Trophoblast cell (in vitro differentiated cells and primary cell): ENCODE data around the gene KIAA1549. TPM values are rescaled to one million over a fixed set of nuclear protein-coding genes. Genes with fewer than 3 reads are reported as not detected.
"Not testable (repeated sequence)": the region's sequence is repeated elsewhere in the genome, so short reads cannot be mapped to it uniquely, and the experiment has no call there.

ENCODE experiments used
- DNase-seq, 2 donors: peaks; one replicate each; pipeline ENCODE4 v3.0.0-alpha.2; 2016
- H2AFZ ChIP-seq: 2 replicates; pipeline ENCODE4 v1.6.1; 2013; ENCODE audit warnings: low read length, moderate library complexity, mild to moderate bottlenecking; ENCODE audit not compliant: insufficient read depth, poor library complexity
- H2AK5ac ChIP-seq: 2 replicates; pipeline ENCODE4 v1.6.1; 2013; ENCODE audit warnings: mild to moderate bottlenecking, low read length
- H2BK120ac ChIP-seq: 2 replicates; pipeline ENCODE4 v1.6.1; 2013; ENCODE audit warnings: low read length, mild to moderate bottlenecking, moderate library complexity; ENCODE audit not compliant: insufficient read depth, poor library complexity
- H2BK12ac ChIP-seq: 2 replicates; pipeline ENCODE4 v1.6.1; 2013; ENCODE audit warnings: mild to moderate bottlenecking, low read length, moderate library complexity
- H2BK5ac ChIP-seq: 2 replicates; pipeline ENCODE4 v1.6.1; 2013; ENCODE audit warnings: low read length, low read depth, moderate library complexity, mild to moderate bottlenecking; ENCODE audit not compliant: poor library complexity
- H3K14ac ChIP-seq: 2 replicates; pipeline ENCODE4 v1.6.1; 2013; ENCODE audit warnings: mild to moderate bottlenecking, low read length
- H3K18ac ChIP-seq: 2 replicates; pipeline ENCODE4 v1.6.1; 2013; ENCODE audit warnings: mild to moderate bottlenecking, low read length
- H3K23ac ChIP-seq: 2 replicates; pipeline ENCODE4 v1.6.1; 2013; ENCODE audit warnings: low read length
- H3K27ac ChIP-seq: 2 replicates; pipeline ENCODE4 v1.5.1; 2013; ENCODE audit warnings: low read depth, mild to moderate bottlenecking, inconsistent platforms, low read length, moderate library complexity
- H3K27me3 ChIP-seq: 2 replicates; pipeline ENCODE4 v1.6.1; 2013; ENCODE audit warnings: inconsistent platforms, mild to moderate bottlenecking, low read length, moderate library complexity; ENCODE audit not compliant: insufficient read depth
- H3K36me3 ChIP-seq, 2 experiments: 1 replicate in 1 of 2; 2 replicates in 1 of 2; pipeline ENCODE4 v1.6.1; 2013; ENCODE audit warnings: low read length in 2 of 2, mild to moderate bottlenecking in 2 of 2, moderate library complexity in 1 of 2; ENCODE audit not compliant: insufficient read depth in 2 of 2, control insufficient read depth in 1 of 2
- H3K4ac ChIP-seq: 2 replicates; pipeline ENCODE4 v1.6.1; 2013; ENCODE audit warnings: low read depth, mild to moderate bottlenecking, low read length, moderate library complexity
- H3K4me1 ChIP-seq, 2 experiments: 1 replicate in 1 of 2; 2 replicates in 1 of 2; pipeline ENCODE4 v1.6.1; 2013; ENCODE audit warnings: low read length in 2 of 2, mild to moderate bottlenecking in 2 of 2, moderate library complexity in 1 of 2; ENCODE audit not compliant: insufficient read depth in 2 of 2, control insufficient read depth in 1 of 2
- H3K4me2 ChIP-seq: 2 replicates; pipeline ENCODE4 v1.6.1; 2013; ENCODE audit warnings: inconsistent platforms, mild to moderate bottlenecking, low read length, moderate library complexity
- H3K4me3 ChIP-seq: 2 replicates; pipeline ENCODE4 v1.5.1; 2013; ENCODE audit warnings: mild to moderate bottlenecking, low read depth, low read length, inconsistent platforms
- H3K79me1 ChIP-seq: one replicate; pipeline ENCODE4 v1.6.1; 2013; ENCODE audit warnings: low read length
- H3K79me2 ChIP-seq: 2 replicates; pipeline ENCODE4 v1.6.1; 2013; ENCODE audit warnings: low read length, mild to moderate bottlenecking; ENCODE audit not compliant: control insufficient read depth, insufficient read depth, poor library complexity
- H3K9ac ChIP-seq: 2 replicates; pipeline ENCODE4 v1.6.1; 2013; ENCODE audit warnings: mild to moderate bottlenecking, low read length
- H3K9me3 ChIP-seq: 2 replicates; pipeline ENCODE4 v1.6.1; 2013; ENCODE audit warnings: low read depth, mild to moderate bottlenecking, control low read depth, inconsistent platforms, low read length; ENCODE audit not compliant: insufficient read depth
- H4K12ac ChIP-seq: 2 replicates; pipeline ENCODE4 v1.6.1; 2013; ENCODE audit warnings: low read depth, mild to moderate bottlenecking, low read length, moderate library complexity
- H4K8ac ChIP-seq: 2 replicates; pipeline ENCODE4 v1.6.1; 2013; ENCODE audit warnings: low read depth, mild to moderate bottlenecking, low read length, moderate library complexity
- H4K91ac ChIP-seq: one replicate; pipeline ENCODE4 v1.6.1; 2013; ENCODE audit warnings: low read depth, mild to moderate bottlenecking, low read length, moderate library complexity
- WGBS: extraction: QIAGEN DNeasy Blood & Tissue Kit; methylation state at CpG from one replicate; pipeline ENCODE4 v1.1.7; 2013; ENCODE audit warnings: missing lambda C conversion rate; ENCODE audit not compliant: insufficient read length, insufficient coverage; ENCODE audit errors: extremely low coverage; 5-methylcytosine and 5-hydroxymethylcytosine counted together
- polyA plus RNA-seq: library from polyadenylated mRNA; stranded (reverse); fragments of 200-250 nt; gene quantifications from 2 replicates; pipeline ENCODE4 v1.2.3, GENCODE V29; 2013

The KIAA1549 gene
- polyA plus RNA-seq: 19.0 and 19.5 TPM in 2 replicates

DNA sequence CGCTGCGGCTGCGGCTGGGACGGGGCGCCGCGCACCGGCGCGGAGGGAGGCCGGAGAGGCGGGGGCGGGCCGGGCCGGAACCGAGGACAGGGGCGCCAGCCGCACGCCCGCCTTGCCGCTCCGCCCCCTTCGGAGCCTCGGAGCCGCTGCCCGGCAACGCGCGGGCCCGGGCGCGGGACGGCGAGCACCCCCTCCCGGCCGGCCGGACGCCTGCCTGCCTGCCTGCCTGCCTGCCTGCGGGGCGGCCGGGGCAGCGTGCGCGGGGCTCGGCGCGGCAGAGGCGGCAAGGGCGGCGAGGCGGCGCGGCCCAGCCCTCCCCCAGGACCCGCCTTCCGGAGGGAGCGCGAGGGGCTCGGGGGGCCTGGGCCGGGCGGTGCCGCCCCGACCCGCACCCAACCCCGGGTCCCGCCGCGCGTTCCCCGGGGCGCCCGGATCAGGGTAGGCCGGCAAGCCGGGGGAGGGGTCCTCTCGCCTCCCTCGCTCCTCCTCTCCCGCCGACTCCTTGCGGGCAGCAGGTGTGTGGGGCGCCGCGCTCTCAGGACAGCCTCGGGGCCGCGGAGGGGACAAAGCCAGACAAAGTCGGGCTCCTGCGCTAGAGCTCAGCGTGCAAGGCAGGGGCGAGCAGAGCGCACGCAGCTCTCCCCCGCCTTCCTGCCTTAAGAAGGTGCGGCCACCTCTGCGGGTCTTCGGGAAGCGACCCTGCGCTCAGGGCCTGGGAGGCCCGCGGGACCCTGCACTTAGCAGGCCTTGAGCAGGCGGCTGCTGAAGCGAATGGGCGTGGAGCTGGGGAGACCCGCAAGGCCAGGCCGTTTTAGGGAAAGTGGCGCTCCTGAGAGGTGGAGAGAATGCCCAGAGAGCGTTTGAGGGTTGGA is at the start of gene KIAA1549:
KIAA1549 (minus strand) TSS at position 58 of the 872 bp plus-strand sequence. CDS start 120 bp downstream, outside the sequence.
- WGBS: no CpG with 5 or more reads among the region's 105 CpGs

DNA sequence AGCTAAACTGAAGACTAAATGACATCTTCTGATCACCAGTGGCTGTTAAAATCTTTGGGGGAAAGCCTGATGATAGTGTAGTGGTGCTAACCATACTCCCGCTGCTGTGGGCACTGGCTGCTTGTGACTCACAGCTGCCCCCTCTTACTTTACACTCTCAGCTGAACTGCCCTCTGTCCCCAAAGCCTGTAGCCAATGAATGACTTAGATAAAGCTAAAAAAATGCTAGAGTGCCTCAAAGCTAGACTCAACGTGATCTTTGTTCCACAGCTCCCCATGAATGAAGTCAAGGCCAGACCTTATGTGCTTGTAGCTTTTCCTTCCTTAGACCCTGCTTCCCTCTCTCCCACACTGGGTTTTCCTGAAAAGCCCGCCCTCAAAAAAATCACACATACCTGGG is 48.2 kb upstream of the KIAA1549 start:
- no peaks in the 10 kb centered on the region for H3K79me1 ChIP-seq
- DNase-seq: no peak
- H3K9ac ChIP-seq: no peak overlapping the region
- no peak overlapping the region for H2BK120ac ChIP-seq
- H3K4ac ChIP-seq: no peak overlapping the region
- no peak overlapping the region for H3K23ac ChIP-seq
- WGBS: no CpG with 5 or more reads among the region's 3 CpGs
- no peak overlapping the region for H3K4me2 ChIP-seq
- H2AFZ ChIP-seq: no peak overlapping the region
- peaks cover 27 to 30% of the 10 kb centered on the region in 2 experiments for H3K36me3 ChIP-seq
- no peak overlapping the region for H4K8ac ChIP-seq
- no peak overlapping the region for H4K91ac ChIP-seq
- no peak overlapping the region for H4K12ac ChIP-seq
- no peak overlapping the region for H3K18ac ChIP-seq
- H3K14ac ChIP-seq: no peak overlapping the region
- H2BK12ac ChIP-seq: no peak overlapping the region
- H3K27me3 ChIP-seq: no peaks in the 10 kb centered on the region
- H3K4me3 ChIP-seq: no peak overlapping the region
- H3K4me1 ChIP-seq: no peaks in the 10 kb centered on the region
- no peak overlapping the region for H3K27ac ChIP-seq
- H3K9me3 ChIP-seq: no peaks in the 10 kb centered on the region
- H2AK5ac ChIP-seq: no peak overlapping the region
- no peak overlapping the region for H2BK5ac ChIP-seq
- no peaks in the 10 kb centered on the region for H3K79me2 ChIP-seq

More for the DNA sequence above, at the start of gene KIAA1549:
- H3K23ac ChIP-seq: no peak within 1 kb of the TSS
- peak within 1 kb of the TSS; percentile 95 for H3K18ac ChIP-seq
- H2BK5ac ChIP-seq: peak within 1 kb of the TSS; percentile 93
- H3K27ac ChIP-seq: peak within 1 kb of the TSS; percentile 48
- peak within 1 kb of the TSS; percentile 95 for H3K14ac ChIP-seq
- H3K4me3 ChIP-seq: peak within 1 kb of the TSS; percentile 82
- peaks cover 13 to 22% of the 10 kb centered on the region in 2 experiments for H3K4me1 ChIP-seq
- peak within 1 kb of the TSS; percentile 96 for H2BK120ac ChIP-seq
- peak within 1 kb of the TSS; percentile 71 for H3K4me2 ChIP-seq
- H3K4ac ChIP-seq: peak within 1 kb of the TSS; percentile 76
- peak; percentile 66 to 75 for DNase-seq
- peaks cover 5% of the 10 kb centered on the region for H3K79me2 ChIP-seq
- H3K9ac ChIP-seq: peak within 1 kb of the TSS; percentile 43
- peak within 1 kb of the TSS; percentile 86 for H4K91ac ChIP-seq
- H2AFZ ChIP-seq: peak within 1 kb of the TSS; percentile 89
- H4K12ac ChIP-seq: peak within 1 kb of the TSS; percentile 55
- no peak within 1 kb of the TSS for H2AK5ac ChIP-seq
- peak within 1 kb of the TSS; percentile 55 for H2BK12ac ChIP-seq
- H3K9me3 ChIP-seq: no peaks in the 10 kb centered on the region
- H3K27me3 ChIP-seq: no peaks in the 10 kb centered on the region
- H3K36me3 ChIP-seq: no peaks in the 10 kb centered on the region
- peaks cover 25% of the 10 kb centered on the region for H3K79me1 ChIP-seq
- peak within 1 kb of the TSS; percentile 83 for H4K8ac ChIP-seq

DNA sequence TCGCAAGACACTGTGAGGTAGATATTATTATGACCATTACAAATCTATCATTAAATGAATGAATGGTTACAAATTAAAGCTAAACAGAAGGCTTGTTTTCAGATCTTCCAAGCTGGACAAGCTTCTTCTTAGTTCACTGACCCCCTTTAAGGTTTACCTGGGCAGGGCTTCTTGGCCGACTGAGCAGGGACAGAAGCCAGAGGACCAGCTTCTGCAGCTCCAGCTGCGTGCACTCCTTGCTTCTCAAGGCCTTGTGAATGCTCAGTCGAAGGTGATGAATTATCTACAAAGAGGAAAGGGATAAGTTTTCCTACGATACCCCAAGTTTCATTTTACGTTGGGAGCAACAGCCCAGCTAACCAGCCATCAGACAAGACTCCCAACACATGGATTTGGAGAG is 45.4 kb upstream of the KIAA1549 start:
- DNase-seq: no peak
- no peak overlapping the region for H2AK5ac ChIP-seq
- H3K79me1 ChIP-seq: no peaks in the 10 kb centered on the region
- no peak overlapping the region for H4K12ac ChIP-seq
- peaks cover 21 to 30% of the 10 kb centered on the region in 2 experiments for H3K36me3 ChIP-seq
- no peak overlapping the region for H2BK120ac ChIP-seq
- H3K9me3 ChIP-seq: no peaks in the 10 kb centered on the region
- no peak overlapping the region for H2BK5ac ChIP-seq
- H3K18ac ChIP-seq: no peak overlapping the region
- H3K14ac ChIP-seq: no peak overlapping the region
- H3K4me1 ChIP-seq: no peaks in the 10 kb centered on the region
- H3K4me3 ChIP-seq: no peak overlapping the region
- no peak overlapping the region for H4K91ac ChIP-seq
- no peak overlapping the region for H4K8ac ChIP-seq
- no peak overlapping the region for H3K27ac ChIP-seq
- no CpG with 5 or more reads among the region's 6 CpGs for WGBS
- no peak overlapping the region for H3K4me2 ChIP-seq
- no peak overlapping the region for H2AFZ ChIP-seq
- no peak overlapping the region for H3K4ac ChIP-seq
- no peak overlapping the region for H3K9ac ChIP-seq
- no peak overlapping the region for H2BK12ac ChIP-seq
- H3K27me3 ChIP-seq: no peaks in the 10 kb centered on the region
- H3K23ac ChIP-seq: no peak overlapping the region
- H3K79me2 ChIP-seq: no peaks in the 10 kb centered on the region

DNA sequence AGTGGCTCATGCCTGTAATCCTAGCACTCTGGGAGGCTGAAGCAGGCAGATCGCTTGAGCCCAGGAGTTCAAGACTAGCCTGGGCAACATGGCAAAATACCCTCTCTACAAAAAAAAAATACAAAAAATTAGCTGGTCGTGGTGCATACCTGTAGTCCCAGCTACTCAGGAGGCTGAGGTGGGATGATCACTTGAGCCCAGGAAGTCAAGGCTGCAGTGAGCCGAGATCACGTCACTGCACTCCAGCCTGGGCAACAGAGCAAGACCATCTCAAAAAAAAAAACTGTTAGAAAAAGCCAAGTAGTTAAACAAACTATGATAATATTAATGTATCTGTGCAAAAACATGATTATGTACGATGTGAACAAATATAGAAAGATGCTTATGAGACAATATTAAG is 44.7 kb upstream of the KIAA1549 start:
- H3K4ac ChIP-seq: not testable (repeated sequence)

More for the DNA sequence above, 44.7 kb upstream of the KIAA1549 start:
- not testable (repeated sequence) for H2BK12ac ChIP-seq, H3K79me1 ChIP-seq, H2AFZ ChIP-seq, H3K18ac ChIP-seq, H3K4me1 ChIP-seq, H3K23ac ChIP-seq, H4K12ac ChIP-seq, DNase-seq, H4K91ac ChIP-seq, H2BK120ac ChIP-seq, H3K14ac ChIP-seq, H3K79me2 ChIP-seq, H3K4me3 ChIP-seq, H3K4me2 ChIP-seq, H3K9me3 ChIP-seq, H4K8ac ChIP-seq, H3K27ac ChIP-seq, H2AK5ac ChIP-seq, H3K9ac ChIP-seq, H3K27me3 ChIP-seq, H2BK5ac ChIP-seq
- WGBS: no CpG with 5 or more reads among the region's 5 CpGs
- peaks cover 21 to 24% of the 10 kb centered on the region in 2 experiments for H3K36me3 ChIP-seq
